IPS-20b (cell line): ENCODE results near the gene TECPR2.
A peak's percentile ranks its signal among the peaks of the same experiment; 100 is the strongest.

ENCODE experiments used
- H3K27ac ChIP-seq: one replicate; pipeline ENCODE4 v1.5.1; 2013; ENCODE audit warnings: low read length
- H3K27me3 ChIP-seq: 2 replicates; pipeline ENCODE4 v1.6.1; 2013; ENCODE audit warnings: mild to moderate bottlenecking, low read length, inconsistent platforms; ENCODE audit not compliant: insufficient read depth
- H3K36me3 ChIP-seq: 2 replicates; pipeline ENCODE4 v1.6.1; 2013; ENCODE audit warnings: low read depth, mild to moderate bottlenecking, inconsistent platforms, low read length, moderate library complexity; ENCODE audit not compliant: insufficient read depth
- H3K4me1 ChIP-seq: 2 replicates; pipeline ENCODE4 v1.6.1; 2013; ENCODE audit warnings: mild to moderate bottlenecking, control low read depth, inconsistent platforms, low read length, moderate library complexity; ENCODE audit not compliant: insufficient read depth
- H3K4me3 ChIP-seq: 2 replicates; pipeline ENCODE4 v1.5.1; 2013; ENCODE audit warnings: mild to moderate bottlenecking, low read length, inconsistent platforms
- H3K9ac ChIP-seq: 2 replicates; pipeline ENCODE4 v1.6.1; 2013; ENCODE audit warnings: low read depth, mild to moderate bottlenecking, inconsistent platforms, low read length, moderate library complexity
- H3K9me3 ChIP-seq: 2 replicates; pipeline ENCODE4 v1.6.1; 2013; ENCODE audit warnings: mild to moderate bottlenecking, low read depth, low read length, inconsistent platforms; ENCODE audit not compliant: insufficient read depth

TECPR2 gene

GRCh38 chr14:102378830-102379229, 16.1 kb downstream of the TECPR2 start:
- no peaks in the 10 kb centered on the region for H3K9me3 ChIP-seq
- no peaks in the 10 kb centered on the region for H3K27me3 ChIP-seq
- no peak overlapping the region for H3K27ac ChIP-seq
- no peak overlapping the region for H3K4me3 ChIP-seq
- H3K9ac ChIP-seq, result no peak overlapping the region
- H3K36me3 ChIP-seq, result peaks cover 23% of the 10 kb centered on the region
- H3K4me1 ChIP-seq, result no peaks in the 10 kb centered on the region

- Histone ChIP-seq H3K27ac (no peak overlapping the region), H3K9ac (no peak overlapping the region), H3K4me1 (peaks cover 7% of the 10 kb centered on the region; the same call in 1 of the 2 replicates), H3K4me3 (no peak overlapping the region), H3K27me3 (no peaks in the 10 kb centered on the region), H3K36me3 (no peaks in the 10 kb centered on the region), H3K9me3 (no peaks in the 10 kb centered on the region)
These were observed 24.3 kb downstream of the TECPR2 start for GRCh38 chr14:102387086-102387485.

GRCh38 chr14:102389246-102389645, 26.5 kb downstream of the TECPR2 start:
- Histone ChIP-seq H3K4me3 (no peak overlapping the region), H3K9me3 (no peaks in the 10 kb centered on the region), H3K9ac (no peak overlapping the region), H3K36me3 (no peaks in the 10 kb centered on the region), H3K4me1 (peaks cover 12% of the 10 kb centered on the region; the same call in 1 of the 2 replicates), H3K27me3 (no peaks in the 10 kb centered on the region), H3K27ac (no peak overlapping the region)

GRCh38 chr14:102390064-102390855, 27.5 kb downstream of the TECPR2 start:
- H3K9ac ChIP-seq, result no peak overlapping the region
- H3K4me3 ChIP-seq, result no peak overlapping the region
- peaks cover 19% of the 10 kb centered on the region for H3K4me1 ChIP-seq
- no peak overlapping the region for H3K27ac ChIP-seq
- no peaks in the 10 kb centered on the region for H3K27me3 ChIP-seq
- no peaks in the 10 kb centered on the region for H3K9me3 ChIP-seq
- no peaks in the 10 kb centered on the region for H3K36me3 ChIP-seq

GRCh38 chr14:102392506-102392905, 29.8 kb downstream of the TECPR2 start:
- H3K9me3 ChIP-seq, result no peaks in the 10 kb centered on the region
- H3K36me3 ChIP-seq, result no peaks in the 10 kb centered on the region
- H3K9ac ChIP-seq, result no peak overlapping the region
- H3K4me3 ChIP-seq, result no peak overlapping the region
- no peak overlapping the region for H3K27ac ChIP-seq
- no peaks in the 10 kb centered on the region for H3K27me3 ChIP-seq
- H3K4me1 ChIP-seq, result peaks cover 19% of the 10 kb centered on the region

- H3K4me1 ChIP-seq, result peaks cover 19% of the 10 kb centered on the region
- peak overlapping the region; percentile 55; the same call in 1 of the 2 replicates for H3K4me3 ChIP-seq
- H3K27ac ChIP-seq, result peak overlapping the region; percentile 39
- H3K36me3 ChIP-seq, result no peaks in the 10 kb centered on the region
- peak overlapping the region; percentile 40; the same call in 1 of the 2 replicates for H3K9ac ChIP-seq
- peaks cover 6% of the 10 kb centered on the region; the same call in 1 of the 2 replicates for H3K9me3 ChIP-seq
- H3K27me3 ChIP-seq, result no peaks in the 10 kb centered on the region
These were observed 32.1 kb downstream of the TECPR2 start for GRCh38 chr14:102394717-102395375.

GRCh38 chr14:102396521-102396920, 33.8 kb downstream of the TECPR2 start:
- peaks cover 6% of the 10 kb centered on the region; the same call in 1 of the 2 replicates for H3K9me3 ChIP-seq
- no peaks in the 10 kb centered on the region for H3K36me3 ChIP-seq
- H3K9ac ChIP-seq, result no peak overlapping the region
- no peaks in the 10 kb centered on the region for H3K27me3 ChIP-seq
- H3K4me1 ChIP-seq, result peaks cover 12% of the 10 kb centered on the region
- no peak overlapping the region for H3K4me3 ChIP-seq
- no peak overlapping the region for H3K27ac ChIP-seq

- H3K9ac ChIP-seq, result no peak overlapping the region
- H3K27me3 ChIP-seq, result no peaks in the 10 kb centered on the region
- H3K9me3 ChIP-seq, result peaks cover 19% of the 10 kb centered on the region; the same call in 1 of the 2 replicates
- H3K36me3 ChIP-seq, result peaks cover 6% of the 10 kb centered on the region; the same call in 1 of the 2 replicates
- no peak overlapping the region for H3K27ac ChIP-seq
- no peaks in the 10 kb centered on the region for H3K4me1 ChIP-seq
- H3K4me3 ChIP-seq, result no peak overlapping the region
These were observed 40.3 kb downstream of the TECPR2 start for GRCh38 chr14:102403028-102403427.

GRCh38 chr14:102407258-102407657, 44.5 kb downstream of the TECPR2 start:
- H3K27ac ChIP-seq, result no peak overlapping the region
- H3K4me3 ChIP-seq, result no peak overlapping the region
- H3K4me1 ChIP-seq, result peaks cover 11% of the 10 kb centered on the region
- H3K9me3 ChIP-seq, result peaks cover 13% of the 10 kb centered on the region; the same call in 1 of the 2 replicates
- H3K9ac ChIP-seq, result no peak overlapping the region
- H3K27me3 ChIP-seq, result no peaks in the 10 kb centered on the region
- peaks cover 16% of the 10 kb centered on the region for H3K36me3 ChIP-seq

GRCh38 chr14:102408724-102409123, 46.0 kb downstream of the TECPR2 start:
- no peak overlapping the region for H3K9ac ChIP-seq
- no peak overlapping the region for H3K4me3 ChIP-seq
- no peaks in the 10 kb centered on the region for H3K27me3 ChIP-seq
- H3K36me3 ChIP-seq, result peaks cover 10% of the 10 kb centered on the region
- no peaks in the 10 kb centered on the region for H3K9me3 ChIP-seq
- H3K27ac ChIP-seq, result no peak overlapping the region
- H3K4me1 ChIP-seq, result peaks cover 14% of the 10 kb centered on the region

- Histone ChIP-seq H3K9ac (no peak overlapping the region), H3K4me3 (no peak overlapping the region), H3K9me3 (no peaks in the 10 kb centered on the region), H3K36me3 (no peaks in the 10 kb centered on the region), H3K4me1 (peaks cover 10% of the 10 kb centered on the region), H3K27ac (no peak overlapping the region), H3K27me3 (no peaks in the 10 kb centered on the region)
These were observed 52.9 kb downstream of the TECPR2 start for GRCh38 chr14:102415671-102416070.

- Histone ChIP-seq H3K9ac (no peak overlapping the region), H3K27ac (no peak overlapping the region)
These were observed 54.3 kb downstream of the TECPR2 start for GRCh38 chr14:102417001-102417431.

More at GRCh38 chr14:102417001-102417431, 54.3 kb downstream of the TECPR2 start:
- no peaks in the 10 kb centered on the region for H3K9me3 ChIP-seq
- no peaks in the 10 kb centered on the region for H3K27me3 ChIP-seq
- no peaks in the 10 kb centered on the region for H3K36me3 ChIP-seq
- peaks cover 6% of the 10 kb centered on the region for H3K4me1 ChIP-seq
- no peak overlapping the region for H3K4me3 ChIP-seq
